HG03571 (cell line): ENCODE data around the gene GABARAP.

Experiments
- ATAC-seq: cut with Tn5 transposase; IDR thresholded peaks from one replicate; pipeline ENCODE4 v1.9.1; 2021; ENCODE audit not compliant: unreplicated experiment

The GABARAP gene

DNA sequence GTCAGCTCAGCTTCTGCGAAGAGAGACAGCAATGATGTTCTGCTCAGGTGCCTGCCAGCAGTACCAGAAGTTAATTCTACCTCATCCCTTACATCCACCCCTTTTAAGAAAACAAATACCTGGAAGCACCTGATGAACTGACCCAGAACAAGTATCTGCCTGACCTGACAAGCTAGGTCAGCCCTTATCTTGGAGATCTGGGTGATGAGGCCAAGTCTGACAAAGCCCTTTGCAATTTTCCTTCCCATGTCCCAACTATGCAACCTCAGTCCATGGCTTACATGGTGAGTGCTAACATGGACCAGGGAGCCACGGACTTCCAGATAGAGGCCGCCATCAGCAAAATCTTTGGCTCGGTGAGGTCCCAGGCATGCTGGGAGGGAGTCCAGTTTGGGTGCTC lies 18.9 kb downstream of the GABARAP start:
- ATAC-seq, result no peak

DNA sequence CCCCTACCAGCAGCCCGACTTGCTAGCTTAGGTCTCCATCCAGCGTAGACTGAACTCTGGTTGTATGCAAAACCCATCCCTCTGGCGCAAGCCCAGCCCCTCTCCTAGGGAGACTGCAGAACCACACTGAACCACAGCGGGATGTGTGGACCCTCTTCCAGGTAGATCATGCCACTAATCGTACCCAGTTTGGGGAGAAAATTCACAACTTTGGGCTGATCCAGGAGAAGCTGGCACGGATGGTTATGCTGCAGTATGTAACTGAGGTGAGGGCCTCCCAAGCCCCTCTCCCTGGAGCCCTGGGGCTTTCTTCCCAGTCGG lies 19.3 kb downstream of the GABARAP start:
- ATAC-seq, result no peak

DNA sequence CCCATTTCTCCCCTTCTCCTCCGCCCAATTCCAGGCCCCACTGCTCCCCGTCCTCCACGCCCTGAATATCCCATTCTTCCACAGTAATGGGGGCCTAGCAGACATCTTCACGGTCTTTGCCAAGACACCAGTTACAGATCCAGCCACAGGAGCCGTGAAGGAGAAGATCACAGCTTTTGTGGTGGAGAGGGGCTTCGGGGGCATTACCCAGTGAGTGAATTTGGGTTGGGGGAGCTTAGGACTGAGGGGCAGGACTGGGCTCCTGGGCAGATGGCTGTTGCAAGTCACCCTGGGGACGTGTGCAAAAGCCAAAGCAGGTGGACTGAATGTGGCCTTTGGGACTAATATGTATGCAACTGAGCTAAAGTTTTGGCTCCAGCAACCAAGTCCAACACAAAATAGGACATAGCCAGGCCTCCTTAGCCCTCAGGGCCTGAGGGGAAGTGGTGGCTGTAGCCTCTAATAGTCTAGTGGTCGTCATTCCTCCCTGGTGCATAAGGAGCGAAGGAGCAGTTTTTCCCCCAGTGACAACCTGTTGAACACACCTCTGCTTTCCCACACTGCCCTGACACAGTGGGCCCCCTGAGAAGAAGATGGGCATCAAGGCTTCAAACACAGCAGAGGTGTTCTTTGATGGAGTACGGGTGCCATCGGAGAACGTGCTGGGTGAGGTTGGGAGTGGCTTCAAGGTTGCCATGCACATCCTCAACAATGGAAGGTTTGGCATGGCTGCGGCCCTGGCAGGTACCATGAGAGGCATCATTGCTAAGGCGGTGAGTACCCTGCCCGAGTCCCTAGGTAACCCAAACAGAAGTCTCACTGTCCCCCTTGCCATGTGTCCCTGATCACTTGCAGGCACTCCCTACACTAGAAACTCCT lies 19.9 kb downstream of the GABARAP start:
- ATAC-seq, result no peak

DNA sequence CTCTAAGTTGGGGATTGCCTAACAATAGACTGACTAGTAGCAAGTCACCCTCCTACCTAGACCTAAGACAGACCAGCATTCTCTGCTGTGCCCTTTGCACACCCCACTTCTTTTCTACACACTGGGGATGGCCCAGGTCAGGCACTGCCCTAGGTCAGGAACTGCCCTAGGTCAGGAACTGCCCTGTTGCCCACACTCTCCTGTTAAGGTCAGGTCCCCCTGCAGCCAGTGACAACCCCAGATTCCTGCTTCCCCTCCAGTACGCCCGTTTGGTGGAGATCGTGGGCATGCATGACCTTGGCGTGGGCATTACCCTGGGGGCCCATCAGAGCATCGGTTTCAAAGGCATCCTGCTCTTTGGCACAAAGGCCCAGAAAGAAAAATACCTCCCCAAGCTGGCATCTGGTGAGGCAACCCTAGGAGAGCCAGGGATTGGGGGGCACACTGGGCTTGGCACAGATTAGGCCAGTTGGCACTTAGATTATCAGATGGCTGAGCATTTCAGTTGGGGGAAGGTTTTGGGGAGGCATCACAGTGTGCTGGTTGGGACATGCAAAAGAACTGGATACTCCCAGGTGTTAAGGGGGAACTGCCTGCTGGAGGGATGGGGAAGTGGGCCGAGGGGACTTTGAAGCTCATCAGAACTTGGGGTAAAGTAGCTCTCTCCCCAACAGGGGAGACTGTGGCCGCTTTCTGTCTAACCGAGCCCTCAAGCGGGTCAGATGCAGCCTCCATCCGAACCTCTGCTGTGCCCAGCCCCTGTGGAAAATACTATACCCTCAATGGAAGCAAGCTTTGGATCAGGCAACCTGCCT lies 20.8 kb downstream of the GABARAP start:
- no peak for ATAC-seq

DNA sequence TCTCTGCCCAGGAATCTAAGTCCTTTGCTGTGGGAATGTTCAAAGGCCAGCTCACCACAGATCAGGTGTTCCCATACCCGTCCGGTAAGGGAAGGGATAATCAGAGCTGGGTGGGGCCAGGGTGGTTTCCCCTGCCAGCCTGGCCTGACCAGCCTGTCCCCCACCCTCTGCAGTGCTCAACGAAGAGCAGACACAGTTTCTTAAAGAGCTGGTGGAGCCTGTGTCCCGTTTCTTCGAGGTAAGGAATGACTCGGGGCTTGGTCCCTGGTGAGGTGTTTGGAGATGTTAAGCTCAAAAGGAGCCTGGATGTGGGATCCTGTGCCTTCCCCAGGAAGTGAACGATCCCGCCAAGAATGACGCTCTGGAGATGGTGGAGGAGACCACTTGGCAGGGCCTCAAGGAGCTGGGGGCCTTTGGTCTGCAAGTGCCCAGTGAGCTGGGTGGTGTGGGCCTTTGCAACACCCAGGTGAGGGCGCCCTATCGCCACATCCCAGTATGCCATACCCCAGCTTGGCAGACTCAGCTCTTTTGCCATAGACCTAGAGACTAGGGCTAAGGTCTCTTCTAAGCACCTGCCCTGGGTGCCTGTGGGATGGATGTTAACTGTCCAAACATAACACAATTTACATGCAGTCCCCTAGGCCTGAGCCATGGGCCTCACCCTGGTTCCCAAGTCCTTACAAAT lies 21.5 kb downstream of the GABARAP start:
- ATAC-seq, result no peak

DNA sequence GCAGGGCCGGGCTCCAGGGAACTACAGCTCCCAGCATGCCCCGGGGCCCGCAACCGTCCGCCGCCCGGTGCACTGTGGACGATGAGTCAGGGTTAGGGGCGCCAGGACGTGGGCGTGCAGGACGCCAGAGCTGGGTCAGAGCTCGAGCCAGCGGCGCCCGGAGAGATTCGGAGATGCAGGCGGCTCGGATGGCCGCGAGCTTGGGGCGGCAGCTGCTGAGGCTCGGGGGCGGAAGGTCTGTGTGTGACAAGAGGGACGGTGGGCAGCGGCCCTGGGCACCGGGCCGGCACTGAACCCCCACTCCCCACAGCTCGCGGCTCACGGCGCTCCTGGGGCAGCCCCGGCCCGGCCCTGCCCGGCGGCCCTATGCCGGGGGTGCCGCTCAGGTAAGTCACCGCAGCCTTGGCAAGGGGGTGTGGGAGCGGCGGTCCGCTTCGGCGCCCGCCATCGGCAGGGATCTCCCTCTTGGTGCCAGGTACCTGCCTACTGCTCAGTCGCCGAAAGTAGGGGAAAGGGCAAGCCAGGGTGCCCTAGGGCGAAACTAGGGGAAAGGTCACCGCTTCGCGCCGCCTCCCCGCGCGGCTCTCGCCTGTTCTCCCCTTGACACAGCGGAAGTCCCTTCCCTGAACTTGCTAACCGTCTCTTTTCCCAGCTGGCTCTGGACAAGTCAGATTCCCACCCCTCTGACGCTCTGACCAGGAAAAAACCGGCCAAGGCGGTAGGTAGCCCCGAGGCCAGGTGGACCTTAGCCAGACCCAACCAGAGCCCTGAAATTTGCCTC lies 22.2 kb downstream of the GABARAP start, which contains the start of the genes ACADVL and DLG4:
TSS of gene ACADVL (plus strand) at position 127 of the 781 bp plus-strand sequence. CDS start at position 174, 47 bp downstream.
TSS of gene DLG4 (minus strand) at position 25 of the 781 bp plus-strand sequence.
- ATAC-seq, result peak; percentile 44

DNA sequence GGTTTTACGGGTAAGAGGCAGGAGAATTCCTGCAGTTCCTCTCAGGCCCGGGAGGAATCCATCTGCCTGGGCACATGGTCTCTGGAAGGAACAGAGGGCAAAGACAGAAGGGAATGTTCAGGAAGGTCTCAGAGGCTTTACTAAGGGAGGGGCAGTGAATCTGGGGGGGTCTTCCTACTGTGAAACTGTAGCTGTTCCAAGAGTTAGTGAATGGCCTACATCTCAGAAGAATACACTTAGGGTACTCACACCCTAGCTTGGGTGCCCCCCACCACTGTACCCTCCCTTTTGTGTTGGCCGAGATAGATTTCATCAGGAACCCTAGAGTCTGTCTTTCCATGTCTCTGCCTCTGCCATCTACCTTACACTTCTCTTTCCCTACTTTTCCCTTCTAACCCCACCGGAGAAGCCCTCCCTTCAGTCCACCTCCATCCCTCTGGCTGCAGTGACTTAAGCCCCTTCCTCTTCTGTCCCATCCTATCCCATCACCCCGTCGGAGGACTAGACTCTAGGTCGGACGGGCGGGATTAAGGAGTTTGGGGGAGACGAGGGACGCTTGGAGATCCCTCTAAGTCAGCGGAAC lies 22.9 kb downstream of the GABARAP start:
- no peak for ATAC-seq

DNA sequence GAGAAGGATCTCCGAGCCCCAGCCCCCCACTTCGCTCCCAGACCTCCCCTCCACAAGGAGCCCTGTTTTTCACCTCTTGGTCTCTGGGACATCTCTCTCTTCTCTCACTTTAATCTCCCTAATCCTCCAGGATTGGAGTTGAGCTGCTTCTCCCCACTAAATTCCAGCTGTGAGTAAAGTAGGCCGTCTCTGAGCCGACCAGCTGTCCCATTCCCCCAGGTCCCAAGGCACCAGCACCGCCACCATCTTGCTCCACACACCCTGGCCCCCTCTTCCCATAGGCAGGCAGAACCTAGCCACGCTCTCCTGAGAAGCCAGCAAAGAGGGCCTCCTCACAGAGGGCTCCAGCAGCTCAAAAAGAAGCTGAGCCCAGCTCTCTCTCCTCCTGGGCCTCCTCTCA lies 23.5 kb downstream of the GABARAP start:
- no peak for ATAC-seq

DNA sequence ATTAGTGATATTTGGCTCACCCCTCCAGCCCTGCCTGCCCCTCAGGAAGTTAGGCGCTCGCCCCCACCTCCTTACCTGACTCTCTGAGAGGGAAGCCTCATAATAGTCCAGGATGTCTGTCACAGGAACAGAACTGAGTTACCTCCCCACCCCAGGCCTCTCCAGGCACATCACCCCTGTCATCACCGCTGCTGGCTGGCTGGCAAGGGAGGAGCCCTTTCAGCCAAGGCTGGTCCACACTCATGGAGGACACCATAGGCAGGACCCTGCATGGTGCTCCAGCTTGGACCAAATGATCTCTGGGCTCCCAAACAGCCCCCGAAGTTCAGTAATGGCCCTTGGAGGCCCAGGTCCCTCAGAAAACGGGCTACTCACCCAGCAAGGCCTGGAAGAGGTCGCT lies 24.1 kb downstream of the GABARAP start:
- no peak for ATAC-seq

DNA sequence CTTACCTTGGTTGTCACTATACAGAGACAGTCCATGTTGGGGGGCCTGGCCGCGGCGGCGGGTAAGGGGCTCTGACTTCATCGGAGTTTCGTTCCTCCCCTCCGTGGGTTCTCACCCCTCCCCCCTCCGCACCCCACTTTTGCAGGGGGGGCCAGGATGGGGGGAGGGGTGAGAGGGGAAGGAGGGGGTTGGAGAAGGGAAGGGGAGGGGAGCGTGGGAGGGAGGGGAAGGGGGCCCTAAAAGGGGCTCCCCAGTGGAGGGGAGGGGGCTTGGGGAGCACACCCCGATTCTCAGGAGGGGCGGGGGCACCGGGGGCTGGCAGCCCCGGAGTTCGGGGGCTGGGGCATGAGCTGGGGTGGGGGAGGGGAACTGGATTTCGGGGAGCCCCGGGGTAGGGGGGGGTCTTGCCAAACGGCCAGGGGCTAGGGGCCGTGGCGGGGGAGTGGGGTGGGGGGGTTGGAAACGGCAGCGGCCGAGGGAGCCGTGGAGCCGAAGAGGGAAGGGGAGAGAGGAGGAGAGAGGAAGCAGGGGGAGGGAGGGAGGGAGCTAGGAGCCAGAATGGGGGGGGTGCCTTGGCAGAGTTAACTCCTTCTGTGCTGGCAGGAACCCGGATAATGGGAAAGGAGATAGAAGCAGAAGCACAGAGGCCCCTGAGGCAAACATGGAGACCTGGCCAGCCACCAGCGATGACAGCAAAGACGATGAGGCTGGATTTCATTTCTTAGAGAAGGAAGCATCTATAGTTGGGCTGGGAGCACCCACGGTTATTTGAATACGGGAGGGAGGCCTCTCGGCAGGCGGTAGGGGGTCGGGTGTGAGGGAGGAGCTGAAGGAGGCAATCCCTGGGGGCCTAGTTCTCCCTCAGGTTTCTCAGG lies 24.9 kb downstream of the GABARAP start:
- no peak for ATAC-seq

DNA sequence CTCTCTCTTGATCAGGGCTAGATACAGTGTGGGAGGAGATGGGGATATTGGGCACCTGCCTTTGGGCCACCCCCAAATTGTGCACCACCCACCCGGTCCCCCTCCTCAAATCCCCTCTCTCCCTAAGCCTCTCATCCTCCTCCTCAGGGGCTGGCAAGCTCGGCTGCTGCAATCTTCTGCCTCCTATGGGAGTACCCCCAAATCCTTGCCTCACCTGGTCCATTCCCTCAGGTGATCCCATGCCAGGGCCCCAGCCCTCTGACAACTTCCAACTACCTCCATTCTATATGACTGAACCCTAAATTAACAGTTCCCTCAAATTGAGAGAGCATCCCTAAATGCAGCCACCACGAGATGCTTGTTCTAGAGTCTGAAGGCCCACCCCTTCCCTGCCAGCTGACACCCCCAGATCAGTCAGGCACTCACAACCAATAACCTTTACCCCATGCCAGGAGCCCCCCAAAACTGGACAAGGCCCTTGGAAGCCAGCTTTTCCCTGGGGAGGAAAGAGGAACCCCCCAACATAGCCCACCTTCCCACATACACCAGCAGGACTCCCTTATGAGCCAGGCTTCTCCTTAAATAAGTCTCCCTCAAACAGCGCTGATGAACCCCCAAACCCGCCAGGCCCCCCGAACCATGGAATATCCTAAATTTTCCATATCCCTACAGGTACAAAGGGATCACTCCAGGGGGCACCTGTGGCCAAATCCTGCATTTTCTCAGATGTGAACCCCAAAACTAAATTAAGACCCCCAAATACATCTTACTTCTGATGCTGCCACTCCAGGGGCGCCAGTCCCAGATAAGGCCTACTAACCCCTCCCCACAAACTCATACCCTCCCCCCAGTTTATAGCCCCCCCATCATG lies 25.8 kb downstream of the GABARAP start:
- ATAC-seq, result no peak

DNA sequence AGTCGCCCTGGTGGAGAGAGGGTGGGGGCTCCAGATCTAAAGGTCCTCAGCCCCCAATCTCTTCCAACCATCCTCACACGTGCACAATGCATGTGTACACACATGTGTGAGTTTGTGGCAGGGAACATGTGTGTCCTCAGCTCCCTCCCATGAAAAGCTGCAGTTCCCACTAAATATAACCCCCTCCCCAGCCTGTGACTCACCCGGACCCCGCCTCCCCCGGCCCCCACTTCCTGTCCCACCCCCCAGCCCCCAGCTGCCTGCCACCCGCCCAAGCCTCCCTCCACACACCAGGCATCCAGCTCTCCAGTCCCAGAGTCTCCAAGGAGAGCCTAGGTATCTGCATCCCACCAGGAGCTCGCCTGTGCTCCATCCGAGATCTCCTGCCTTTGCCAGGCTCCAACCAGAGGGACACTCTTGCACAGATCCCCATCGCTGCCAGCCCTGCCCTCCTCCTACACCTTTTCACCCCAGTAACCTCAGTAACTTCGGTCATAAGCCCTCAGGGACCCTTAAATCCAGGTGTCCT lies 26.5 kb downstream of the GABARAP start:
- ATAC-seq, result no peak

DNA sequence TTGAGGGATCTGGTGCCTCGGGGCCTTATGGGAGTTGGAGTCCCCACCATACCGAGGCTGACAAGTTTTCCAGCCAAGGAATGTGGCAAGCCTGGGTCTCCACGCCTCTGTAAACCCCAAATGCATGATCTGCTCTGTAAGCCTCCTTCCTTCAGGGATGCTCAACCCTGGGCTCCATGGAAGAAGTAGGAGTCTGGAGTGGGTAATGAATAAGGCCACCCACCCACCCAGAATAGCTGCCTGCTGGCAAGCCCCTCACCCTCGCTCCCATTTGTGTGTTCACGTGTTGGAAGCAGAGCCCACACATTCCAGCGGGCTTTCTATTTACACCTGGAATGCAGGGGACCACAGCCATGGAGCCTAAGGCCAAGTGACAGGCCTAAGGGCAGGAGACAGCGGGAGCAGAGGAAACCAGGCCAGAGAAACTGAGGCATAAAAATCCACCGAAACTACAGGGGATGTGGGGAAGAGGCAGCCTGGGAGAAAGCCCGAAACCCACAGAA lies 27.1 kb downstream of the GABARAP start:
- ATAC-seq, result no peak

DNA sequence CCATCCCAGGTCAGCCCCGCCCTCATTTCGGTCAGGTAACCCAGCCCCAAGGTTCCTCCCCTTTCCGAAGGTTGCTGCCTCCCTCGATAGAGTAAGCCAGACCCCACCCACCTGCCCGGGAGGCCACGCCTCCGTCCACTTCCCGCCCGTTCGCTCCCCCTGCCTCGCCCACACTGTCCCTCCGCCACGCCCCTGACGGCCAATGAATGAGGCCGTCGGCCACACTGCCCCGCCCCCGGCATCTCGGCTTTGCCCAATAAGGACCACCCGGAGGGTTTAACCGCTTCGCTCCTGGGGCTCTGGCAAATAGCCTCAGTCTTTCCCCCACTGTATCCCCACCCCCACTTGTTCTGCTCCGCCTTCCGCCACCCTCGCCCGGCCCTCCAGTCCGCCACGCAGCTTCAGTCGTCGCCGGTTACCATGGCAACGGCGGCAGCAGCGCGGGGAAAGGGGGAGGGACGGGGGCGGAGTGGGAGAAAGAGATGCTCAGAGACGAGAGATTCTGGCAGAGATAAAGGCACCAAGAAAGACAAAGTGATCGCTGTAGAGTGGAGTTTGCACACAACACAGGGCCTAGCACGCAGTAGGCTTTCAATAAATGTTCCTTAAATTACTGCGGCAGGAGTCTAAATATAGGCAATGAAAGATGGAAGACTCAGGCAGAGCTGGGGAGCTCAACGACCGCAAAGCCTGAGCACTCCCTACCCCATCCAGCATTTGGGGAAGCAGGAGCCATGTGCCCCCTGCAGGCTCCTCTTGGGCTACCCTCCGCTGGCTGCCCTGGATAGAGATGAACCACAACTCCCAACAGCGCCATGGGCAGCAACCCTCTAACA lies 27.7 kb downstream of the GABARAP start:
- ATAC-seq, result peak; percentile 70

DNA sequence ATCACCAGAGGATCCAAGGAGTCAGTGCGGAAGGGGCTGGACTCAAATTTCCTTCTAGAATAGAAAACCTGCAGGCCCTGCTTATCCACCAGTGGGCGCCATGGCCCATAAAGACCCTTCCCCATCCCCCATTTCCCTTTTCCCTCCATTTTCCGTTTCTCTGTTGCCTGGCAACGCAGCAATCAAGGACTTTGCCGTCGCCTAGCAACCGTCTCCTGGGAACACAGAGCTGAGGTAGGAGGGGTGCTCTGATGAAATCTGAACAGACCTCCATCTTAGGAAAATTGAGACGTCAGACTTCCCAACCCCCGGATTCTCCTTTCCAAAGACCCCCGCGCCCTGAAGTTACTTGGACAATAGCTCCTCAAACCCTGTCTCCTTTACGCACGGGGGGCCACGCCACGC lies 28.4 kb downstream of the GABARAP start:
- no peak for ATAC-seq

DNA sequence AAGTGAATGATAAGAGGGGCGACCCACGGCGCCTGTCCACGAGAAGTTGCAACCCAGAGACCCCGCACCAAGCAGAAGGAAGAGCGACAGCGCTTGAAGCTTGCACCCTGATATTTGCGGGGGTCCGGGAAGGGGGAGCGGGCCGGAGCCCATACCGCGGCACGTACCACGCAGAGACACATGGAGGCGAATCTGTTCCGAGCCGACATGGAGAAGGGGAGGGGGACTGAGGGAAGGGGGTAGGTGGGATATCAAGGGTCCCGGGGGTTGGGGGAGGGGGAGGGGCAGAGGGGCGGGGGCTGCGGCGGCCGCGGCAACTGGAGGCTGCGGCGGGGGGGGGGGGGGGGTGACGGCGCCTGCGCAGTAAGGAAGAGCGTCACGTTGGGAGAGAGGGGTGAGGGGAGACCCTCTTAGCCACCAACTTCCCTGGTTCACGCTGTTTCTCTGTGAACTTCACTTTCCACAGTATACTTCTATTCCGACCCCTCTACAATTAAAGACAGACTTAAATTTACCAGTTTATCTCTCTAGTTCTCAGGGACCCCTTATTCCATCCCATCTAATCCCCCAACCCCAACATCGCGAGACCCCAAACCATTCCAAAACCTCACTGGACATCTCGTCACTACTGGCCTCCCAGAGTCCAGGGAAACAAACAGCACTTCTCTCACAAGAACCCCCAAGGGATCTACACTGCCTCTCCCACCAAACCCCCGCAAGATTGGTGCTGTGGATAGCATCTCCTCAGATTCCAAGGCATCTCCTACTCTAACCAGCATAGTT lies 30.6 kb downstream of the GABARAP start:
- ATAC-seq, result no peak
